GM12874 (cell line): Measurements from ENCODE around the gene IL1R1.

ENCODE experiments used
- CTCF ChIP-seq: IDR thresholded peaks from 2 replicates; pipeline ENCODE4 v1.5.1; 2011; ENCODE audit warnings: low read depth, mild to moderate bottlenecking, control low read depth, low read length, moderate library complexity; ENCODE audit not compliant: insufficient read depth

IL1R1 gene

GRCh38 chr2:102208774-102209173, 66.2 kb downstream of the IL1R1 start:
- TF ChIP-seq CTCF: no peak

- no peak for TF ChIP-seq CTCF
Observed at GRCh38 chr2:102209474-102209873, 66.9 kb downstream of the IL1R1 start.

GRCh38 chr2:102217032-102217431, 74.5 kb downstream of the IL1R1 start:
- TF ChIP-seq CTCF: no peak

GRCh38 chr2:102224824-102225739, 82.5 kb downstream of the IL1R1 start:
- TF ChIP-seq CTCF: no peak

GRCh38 chr2:102226171-102226570, 83.6 kb downstream of the IL1R1 start:
- no peak for TF ChIP-seq CTCF

- no peak for TF ChIP-seq CTCF
Observed at GRCh38 chr2:102226612-102227391, 84.3 kb downstream of the IL1R1 start.

- no peak for TF ChIP-seq CTCF
Observed at GRCh38 chr2:102229141-102229769, 86.7 kb downstream of the IL1R1 start.
